Measurements from ENCODE around the gene DUS3L.
"Not testable (repeated sequence)": the region's sequence is repeated elsewhere in the genome, so short reads cannot be mapped to it uniquely, and the experiment has no call there.

Gene DUS3L

DNA sequence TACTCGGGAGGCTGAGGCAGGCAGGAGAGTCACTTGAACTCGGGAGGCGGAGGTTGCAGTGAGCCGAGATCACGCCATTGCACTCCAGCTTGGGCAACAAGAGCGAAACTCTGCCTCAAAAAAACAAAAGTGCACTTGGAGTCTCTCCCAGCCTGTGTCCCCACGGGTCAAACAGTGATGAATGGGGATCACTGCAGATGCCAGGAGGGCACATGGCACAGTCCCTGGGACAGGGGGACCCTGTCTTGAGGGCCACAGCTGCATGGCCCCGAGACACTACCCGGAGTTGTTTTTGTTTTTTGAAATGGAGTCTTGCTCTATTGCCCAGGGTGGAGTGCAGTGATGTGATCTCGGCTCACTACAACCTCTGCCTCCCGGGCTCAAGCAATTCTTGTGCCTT lies 10.0 kb downstream of the DUS3L start:
- H3K23ac ChIP-seq (ENCODE audit: low read length in 2 of 2); H3K18ac ChIP-seq (ENCODE audit: low read depth in 1 of 2, low read length in 2 of 2); H3K4me2 ChIP-seq (ENCODE audit: low read length, poor library complexity, severe bottlenecking); H3K9me3 ChIP-seq (ENCODE audit: control insufficient read depth, low read length); H3K27me3 ChIP-seq (ENCODE audit: control insufficient read depth in 1 of 2, insufficient read depth in 1 of 2, low read length in 2 of 2); H4K8ac ChIP-seq (ENCODE audit: low read length); H3K4me1 ChIP-seq (ENCODE audit: control insufficient read depth, insufficient read depth, low read depth, low read length); H3K4me3 ChIP-seq (ENCODE audit: insufficient read depth in 1 of 2, low read depth in 1 of 2, low read length in 2 of 2); H2AK5ac ChIP-seq (ENCODE audit: low read length, severe bottlenecking); DNase-seq; H2BK5ac ChIP-seq (ENCODE audit: low read depth, low read length, poor library complexity, severe bottlenecking); H2BK120ac ChIP-seq (ENCODE audit: low read depth, low read length); H2BK15ac ChIP-seq (ENCODE audit: low read depth, poor library complexity, severe bottlenecking); H2AFZ ChIP-seq (ENCODE audit: low read depth, low read length); H3K4ac ChIP-seq (ENCODE audit: low read depth in 1 of 2, low read length in 2 of 2); H2BK12ac ChIP-seq (ENCODE audit: low read length in 2 of 2); H3K14ac ChIP-seq (ENCODE audit: low read length in 2 of 2); H3K9ac ChIP-seq (ENCODE audit: low read length); H4K91ac ChIP-seq (ENCODE audit: low read length); H3K27ac ChIP-seq (ENCODE audit: low read length, poor library complexity, severe bottlenecking): not testable (repeated sequence)
- Histone ChIP-seq H3K79me1 (replicated peaks; ENCODE audit: low read length, poor library complexity, severe bottlenecking) (peaks cover 16% of the 10 kb centered on the region), H3K36me3 (ENCODE audit: control insufficient read depth in 1 of 2, insufficient read depth in 2 of 2, low read depth in 1 of 2, low read length in 2 of 2) (peaks cover 19 to 39% of the 10 kb centered on the region in 2 experiments)
- 93% methylated on average over 11 of the region's 11 CpGs for WGBS

DNA sequence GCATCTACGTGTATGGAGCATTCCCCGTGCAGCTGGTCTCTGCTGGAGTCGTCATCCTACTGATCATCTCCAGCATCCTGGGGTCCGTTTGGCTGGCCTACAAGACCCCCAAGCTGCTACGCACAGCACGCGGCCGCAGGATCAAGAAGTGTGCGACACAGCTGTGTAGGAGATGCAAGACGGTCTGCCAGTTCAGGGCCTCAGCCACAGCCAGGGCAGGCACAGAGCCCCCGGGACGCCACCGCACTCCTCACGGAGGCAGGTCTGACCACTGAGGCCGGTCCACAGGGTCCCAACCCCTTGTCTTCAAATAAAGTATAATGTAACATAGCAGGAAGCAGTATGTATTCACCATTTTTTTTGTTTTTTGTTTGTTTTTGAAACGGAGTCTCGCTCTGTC lies 12.6 kb downstream of the DUS3L start:
- peaks cover 0 to 13% of the 10 kb centered on the region in 2 experiments for H3K36me3 ChIP-seq (ENCODE audit: control insufficient read depth in 1 of 2, insufficient read depth in 2 of 2, low read depth in 1 of 2, low read length in 2 of 2)
- no peaks in the 10 kb centered on the region for H3K79me1 ChIP-seq (replicated peaks; ENCODE audit: low read length, poor library complexity, severe bottlenecking)
- H3K27ac ChIP-seq (ENCODE audit: low read length, poor library complexity, severe bottlenecking), result no peak overlapping the region
- no peak overlapping the region for H2BK5ac ChIP-seq (ENCODE audit: low read depth, low read length, poor library complexity, severe bottlenecking)
- H2BK15ac ChIP-seq (ENCODE audit: low read depth, poor library complexity, severe bottlenecking), result no peak overlapping the region
- no peak overlapping the region for H4K8ac ChIP-seq (ENCODE audit: low read length)
- H3K9ac ChIP-seq (ENCODE audit: low read length), result no peak overlapping the region
- no peak overlapping the region for H3K14ac ChIP-seq (ENCODE audit: low read length in 2 of 2)
- H2AFZ ChIP-seq (ENCODE audit: low read depth, low read length), result no peak overlapping the region
- H2BK120ac ChIP-seq (ENCODE audit: low read depth, low read length), result no peak overlapping the region
- no peak overlapping the region for H3K4me3 ChIP-seq (ENCODE audit: insufficient read depth in 1 of 2, low read depth in 1 of 2, low read length in 2 of 2)
- no peak overlapping the region for H3K23ac ChIP-seq (ENCODE audit: low read length in 2 of 2)
- no peak overlapping the region for H2AK5ac ChIP-seq (ENCODE audit: low read length, severe bottlenecking)
- no peak overlapping the region for H4K91ac ChIP-seq (ENCODE audit: low read length)
- H3K4me1 ChIP-seq (ENCODE audit: control insufficient read depth, insufficient read depth, low read depth, low read length), result peaks cover 1% of the 10 kb centered on the region
- H3K4me2 ChIP-seq (ENCODE audit: low read length, poor library complexity, severe bottlenecking), result no peak overlapping the region
- H3K4ac ChIP-seq (ENCODE audit: low read depth in 1 of 2, low read length in 2 of 2), result no peak overlapping the region
- no peak overlapping the region for H3K18ac ChIP-seq (ENCODE audit: low read depth in 1 of 2, low read length in 2 of 2)
- H3K27me3 ChIP-seq (ENCODE audit: control insufficient read depth in 1 of 2, insufficient read depth in 1 of 2, low read length in 2 of 2), result peaks cover 0 to 8% of the 10 kb centered on the region in 2 experiments
- no peaks in the 10 kb centered on the region for H3K9me3 ChIP-seq (ENCODE audit: control insufficient read depth, low read length)
- DNase-seq, result no peak
- 92% methylated on average over 16 of the region's 17 CpGs for WGBS
- H2BK12ac ChIP-seq (ENCODE audit: low read length in 2 of 2), result no peak overlapping the region

DNA sequence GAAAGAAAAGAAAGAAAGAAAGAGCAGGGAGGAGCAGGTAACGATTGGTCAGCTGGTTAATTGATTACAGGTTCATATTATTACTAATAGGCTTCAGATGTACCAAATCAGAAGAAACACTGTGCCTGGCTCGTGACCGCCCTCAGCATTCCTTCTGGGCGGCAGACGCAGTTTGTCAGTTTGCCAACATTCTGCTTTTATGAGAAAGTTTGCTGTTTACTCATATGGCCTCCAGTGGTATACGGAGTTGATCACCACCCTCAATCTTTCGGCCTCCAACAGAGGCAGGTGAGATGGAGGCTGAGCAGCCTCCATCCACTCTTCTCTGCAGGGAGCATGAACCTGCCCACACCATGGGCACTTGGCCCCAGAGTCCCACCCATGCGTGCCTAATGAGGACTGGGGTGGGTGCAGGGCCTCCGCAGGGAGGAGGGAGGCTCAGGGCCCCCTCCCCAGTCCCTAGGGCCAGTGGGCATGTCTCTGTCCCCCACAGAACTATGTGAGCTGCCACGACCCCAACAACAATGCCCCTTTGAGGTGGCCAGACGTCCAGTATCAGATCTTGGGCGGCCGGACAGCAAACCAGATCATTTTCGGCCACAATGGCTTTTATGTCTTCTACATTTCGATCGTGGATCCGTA lies 15.2 kb downstream of the DUS3L start:
- no peak overlapping the region for H2BK120ac ChIP-seq (ENCODE audit: low read depth, low read length)
- H3K4ac ChIP-seq (ENCODE audit: low read depth in 1 of 2, low read length in 2 of 2), result no peak overlapping the region
- H3K4me3 ChIP-seq (ENCODE audit: insufficient read depth in 1 of 2, low read depth in 1 of 2, low read length in 2 of 2), result peak overlapping the region in 1 of 2 experiments; percentile 41
- H3K18ac ChIP-seq (ENCODE audit: low read depth in 1 of 2, low read length in 2 of 2), result no peak overlapping the region
- no peak overlapping the region for H2BK5ac ChIP-seq (ENCODE audit: low read depth, low read length, poor library complexity, severe bottlenecking)
- H2BK12ac ChIP-seq (ENCODE audit: low read length in 2 of 2), result no peak overlapping the region
- no peaks in the 10 kb centered on the region for H3K9me3 ChIP-seq (ENCODE audit: control insufficient read depth, low read length)
- no peak overlapping the region for H3K27ac ChIP-seq (ENCODE audit: low read length, poor library complexity, severe bottlenecking)
- no peak for DNase-seq
- 83% methylated on average over 16 of the region's 17 CpGs for WGBS
- H4K8ac ChIP-seq (ENCODE audit: low read length), result no peak overlapping the region
- no peak overlapping the region for H2BK15ac ChIP-seq (ENCODE audit: low read depth, poor library complexity, severe bottlenecking)
- peak overlapping the region; percentile 40 for H3K9ac ChIP-seq (ENCODE audit: low read length)
- no peak overlapping the region for H3K23ac ChIP-seq (ENCODE audit: low read length in 2 of 2)
- peaks cover 0 to 8% of the 10 kb centered on the region in 2 experiments for H3K27me3 ChIP-seq (ENCODE audit: control insufficient read depth in 1 of 2, insufficient read depth in 1 of 2, low read length in 2 of 2)
- no peaks in the 10 kb centered on the region for H3K36me3 ChIP-seq (ENCODE audit: control insufficient read depth in 1 of 2, insufficient read depth in 2 of 2, low read depth in 1 of 2, low read length in 2 of 2)
- peaks cover 2% of the 10 kb centered on the region for H3K4me1 ChIP-seq (ENCODE audit: control insufficient read depth, insufficient read depth, low read depth, low read length)
- no peak overlapping the region for H3K14ac ChIP-seq (ENCODE audit: low read length in 2 of 2)
- no peaks in the 10 kb centered on the region for H3K79me1 ChIP-seq (replicated peaks; ENCODE audit: low read length, poor library complexity, severe bottlenecking)
- no peak overlapping the region for H3K4me2 ChIP-seq (ENCODE audit: low read length, poor library complexity, severe bottlenecking)
- no peak overlapping the region for H4K91ac ChIP-seq (ENCODE audit: low read length)
- no peak overlapping the region for H2AFZ ChIP-seq (ENCODE audit: low read depth, low read length)
- no peak overlapping the region for H2AK5ac ChIP-seq (ENCODE audit: low read length, severe bottlenecking)

DNA sequence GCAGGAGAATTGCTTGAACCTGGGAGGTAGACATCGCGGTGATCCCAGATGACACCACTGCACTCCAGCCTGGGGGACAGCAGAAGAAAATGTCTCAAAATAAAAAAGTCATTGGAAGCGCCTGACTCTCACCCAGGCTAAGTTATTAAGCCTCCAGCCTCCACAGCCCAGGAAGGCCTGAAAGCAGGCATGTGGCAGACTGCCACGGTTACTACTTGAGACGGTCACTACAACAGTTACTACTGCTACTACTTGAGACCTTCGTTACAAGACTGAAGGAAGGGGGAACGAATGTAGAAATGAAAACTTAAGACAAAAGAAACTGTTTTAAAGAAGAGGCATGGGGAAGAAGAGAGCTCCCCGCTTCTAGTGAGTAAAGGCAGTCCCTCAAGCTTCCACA lies 16.0 kb downstream of the DUS3L start:
- no peak overlapping the region for H2BK15ac ChIP-seq (ENCODE audit: low read depth, poor library complexity, severe bottlenecking)
- H3K79me1 ChIP-seq (replicated peaks; ENCODE audit: low read length, poor library complexity, severe bottlenecking), result no peaks in the 10 kb centered on the region
- no peak overlapping the region for H2AFZ ChIP-seq (ENCODE audit: low read depth, low read length)
- no peak overlapping the region for H3K4me2 ChIP-seq (ENCODE audit: low read length, poor library complexity, severe bottlenecking)
- H3K18ac ChIP-seq (ENCODE audit: low read depth in 1 of 2, low read length in 2 of 2), result no peak overlapping the region
- no peak overlapping the region for H2BK5ac ChIP-seq (ENCODE audit: low read depth, low read length, poor library complexity, severe bottlenecking)
- no peak for DNase-seq
- H3K36me3 ChIP-seq (ENCODE audit: control insufficient read depth in 1 of 2, insufficient read depth in 2 of 2, low read depth in 1 of 2, low read length in 2 of 2), result no peaks in the 10 kb centered on the region
- WGBS, result 88% methylated on average over 6 of the region's 8 CpGs
- no peak overlapping the region for H3K4ac ChIP-seq (ENCODE audit: low read depth in 1 of 2, low read length in 2 of 2)
- H3K27me3 ChIP-seq (ENCODE audit: control insufficient read depth in 1 of 2, insufficient read depth in 1 of 2, low read length in 2 of 2), result peaks cover 0 to 8% of the 10 kb centered on the region in 2 experiments
- no peak overlapping the region for H2AK5ac ChIP-seq (ENCODE audit: low read length, severe bottlenecking)
- H2BK120ac ChIP-seq (ENCODE audit: low read depth, low read length), result peak overlapping the region; percentile 19
- H3K9me3 ChIP-seq (ENCODE audit: control insufficient read depth, low read length), result no peaks in the 10 kb centered on the region
- H2BK12ac ChIP-seq (ENCODE audit: low read length in 2 of 2), result no peak overlapping the region
- no peak overlapping the region for H3K4me3 ChIP-seq (ENCODE audit: insufficient read depth in 1 of 2, low read depth in 1 of 2, low read length in 2 of 2)
- H4K91ac ChIP-seq (ENCODE audit: low read length), result no peak overlapping the region
- H3K23ac ChIP-seq (ENCODE audit: low read length in 2 of 2), result no peak overlapping the region
- H4K8ac ChIP-seq (ENCODE audit: low read length), result no peak overlapping the region
- H3K27ac ChIP-seq (ENCODE audit: low read length, poor library complexity, severe bottlenecking), result no peak overlapping the region
- H3K14ac ChIP-seq (ENCODE audit: low read length in 2 of 2), result no peak overlapping the region
- H3K9ac ChIP-seq (ENCODE audit: low read length), result peak overlapping the region; percentile 49
- peaks cover 2% of the 10 kb centered on the region for H3K4me1 ChIP-seq (ENCODE audit: control insufficient read depth, insufficient read depth, low read depth, low read length)
